ENCODE data around the gene CMTM5. TPM values are rescaled to one million over a fixed set of nuclear protein-coding genes. Genes with fewer than 3 reads are reported as not detected.

CMTM5 gene
- total RNA-seq, 1 donor from 2014 or later, result not detected

GRCh38 chr14:23408307-23408630 lies 31.4 kb downstream of the CMTM5 start:
- no peak for DNase-seq (ENCODE audit: low read depth)
- Histone ChIP-seq H3K27me3 (ENCODE audit: control insufficient read depth, insufficient read depth, low read length) (no peaks in the 10 kb centered on the region), H3K4me3 (ENCODE audit: low read depth, low read length) (no peak overlapping the region), H3K36me3 (ENCODE audit: control insufficient read depth, insufficient read depth, low read length) (no peaks in the 10 kb centered on the region)
- no peak for TF ChIP-seq CTCF (IDR thresholded peaks at IDR 0.05; ENCODE audit: insufficient read depth, low read length, severe bottlenecking)
- FAIRE-seq, result no peak

GRCh38 chr14:23409475-23409874 lies 32.6 kb downstream of the CMTM5 start:
- Histone ChIP-seq H3K36me3 (ENCODE audit: control insufficient read depth, insufficient read depth, low read length) (no peaks in the 10 kb centered on the region), H3K27me3 (ENCODE audit: control insufficient read depth, insufficient read depth, low read length) (no peaks in the 10 kb centered on the region), H3K4me3 (ENCODE audit: low read depth, low read length) (no peak overlapping the region)
- DNase-seq (ENCODE audit: low read depth) (no peak), FAIRE-seq (no peak)
- no peak for TF ChIP-seq CTCF (IDR thresholded peaks at IDR 0.05; ENCODE audit: insufficient read depth, low read length, severe bottlenecking)

- Histone ChIP-seq H3K36me3 (ENCODE audit: control insufficient read depth, insufficient read depth, low read length) (no peaks in the 10 kb centered on the region), H3K27me3 (ENCODE audit: control insufficient read depth, insufficient read depth, low read length) (no peaks in the 10 kb centered on the region), H3K4me3 (ENCODE audit: low read depth, low read length) (no peak overlapping the region)
- no peak for FAIRE-seq
- DNase-seq (ENCODE audit: low read depth), result no peak
- no peak for TF ChIP-seq CTCF (IDR thresholded peaks at IDR 0.05; ENCODE audit: insufficient read depth, low read length, severe bottlenecking)
These were observed 33.3 kb downstream of the CMTM5 start for GRCh38 chr14:23409966-23410635.

GRCh38 chr14:23411563-23412525 lies 35.0 kb downstream of the CMTM5 start:
- no peak for FAIRE-seq
- H3K27me3 ChIP-seq (ENCODE audit: control insufficient read depth, insufficient read depth, low read length), result no peaks in the 10 kb centered on the region

GRCh38 chr14:23413681-23414080 lies 36.8 kb downstream of the CMTM5 start:
- TF ChIP-seq CTCF (IDR thresholded peaks at IDR 0.05; ENCODE audit: insufficient read depth, low read length, severe bottlenecking), result no peak
- no peaks in the 10 kb centered on the region for H3K36me3 ChIP-seq (ENCODE audit: control insufficient read depth, insufficient read depth, low read length)
- no peak for FAIRE-seq
- H3K4me3 ChIP-seq (ENCODE audit: low read depth, low read length), result no peak overlapping the region
- no peaks in the 10 kb centered on the region for H3K27me3 ChIP-seq (ENCODE audit: control insufficient read depth, insufficient read depth, low read length)
- no peak for DNase-seq (ENCODE audit: low read depth)

More at GRCh38 chr14:23411563-23412525, 35.0 kb downstream of the CMTM5 start:
- no peak for TF ChIP-seq CTCF (IDR thresholded peaks at IDR 0.05; ENCODE audit: insufficient read depth, low read length, severe bottlenecking)
- no peak for DNase-seq (ENCODE audit: low read depth)
- Histone ChIP-seq H3K4me3 (ENCODE audit: low read depth, low read length) (no peak overlapping the region), H3K36me3 (ENCODE audit: control insufficient read depth, insufficient read depth, low read length) (no peaks in the 10 kb centered on the region)

All from bronchial epithelial cell (primary cell).